Vagina (tissue), 2 donors: ENCODE measurements around the gene TMTC2. TPM values are rescaled to one million over a fixed set of nuclear protein-coding genes. Genes with fewer than 3 reads are reported as not detected.

Source experiments
- DNase-seq, 2 donors: peaks; one replicate each; pipeline ENCODE4 v3.0.0-alpha.2; 2017; ENCODE audit errors: extremely low spot score in 2 of 2
- H3K27ac ChIP-seq: fragments of 200-600 bp; sonication (generic); one replicate; pipeline ENCODE4 v1.5.1; 2019
- H3K27me3 ChIP-seq: fragments of 200-600 bp; sonication (generic); one replicate; pipeline ENCODE4 v1.5.1; 2019
- H3K36me3 ChIP-seq, 2 donors: fragments of 200-600 bp; sonication (generic); one replicate each; pipeline ENCODE4 v1.5.1; 2017 to 2019
- H3K4me1 ChIP-seq: fragments of 200-600 bp; sonication (generic); one replicate; pipeline ENCODE4 v1.5.1; 2019
- H3K4me3 ChIP-seq, 2 donors: fragments of 200-600 bp; sonication (generic); 1 replicate in 1 of 2; 2 replicates in 1 of 2; pipeline ENCODE4 v1.5.1; 2016 to 2019
- H3K9me3 ChIP-seq: fragments of 200-600 bp; sonication (generic); one replicate; pipeline ENCODE4 v1.5.1; 2019
- POLR2A ChIP-seq, 2 donors: fragments of 450-650 bp; IDR thresholded peaks; one replicate each; pipeline ENCODE4 v1.6.1; 2017; ENCODE audit warnings: antibody characterized with exemption in 2 of 2, mild to moderate bottlenecking in 2 of 2, moderate library complexity in 2 of 2
- POLR2AphosphoS5 ChIP-seq, 2 donors: sonication (generic); formaldehyde crosslinking; IDR thresholded peaks; one replicate each; pipeline ENCODE4 v1.9.0; 2017; ENCODE audit warnings: antibody characterized with exemption in 2 of 2, mild to moderate bottlenecking in 2 of 2, low read depth in 1 of 2; ENCODE audit not compliant: insufficient read depth in 1 of 2
- intact Hi-C: fragments of 100-400 bp; cut with DNase I; formaldehyde crosslinking; loops from one replicate; pipeline ENCODE4 v1.15.1; 2023
- total RNA-seq: library from RNA; depleted of rRNA; stranded (reverse); fragments of >200 nt; gene quantifications from one replicate; pipeline ENCODE4 v1.2.3, GENCODE V29; 2016
- TF ChIP-seq, protein P1 (sequence below), 3 experiments: fragments of 450-650 bp in 2 of 3; fragments of 200-600 bp in 1 of 3; sonication (generic) in 1 of 3; IDR thresholded peaks; one replicate each; pipeline ENCODE4 v1.5.1; 2017 to 2019; ENCODE audit warnings: antibody characterized with exemption in 3 of 3, mild to moderate bottlenecking in 2 of 3, moderate library complexity in 2 of 3

The TMTC2 gene
- total RNA-seq, 1 donor from 2014 or later = 15.5 TPM

DNA sequence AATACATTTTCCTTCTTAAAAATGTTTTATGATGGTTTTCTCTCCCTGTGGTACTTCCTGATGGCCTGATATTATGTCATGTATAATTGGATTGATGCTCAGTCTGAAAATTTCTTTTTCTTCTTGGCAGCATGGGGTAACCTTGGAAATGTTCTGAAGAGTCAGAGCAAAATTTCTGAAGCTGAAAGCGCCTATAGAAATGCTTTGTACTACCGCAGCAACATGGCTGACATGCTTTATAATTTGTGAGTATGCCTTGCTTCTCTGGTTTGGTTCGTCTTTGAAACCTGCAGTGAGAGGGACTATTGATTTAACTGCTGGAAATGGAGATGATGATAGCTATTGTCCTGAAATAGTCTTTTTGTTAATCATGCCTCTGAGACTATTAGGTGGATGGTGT is 243.6 kb downstream of the TMTC2 start:
- intact Hi-C loops = no loop called here
- H3K27ac ChIP-seq = no peak overlapping the region

DNA sequence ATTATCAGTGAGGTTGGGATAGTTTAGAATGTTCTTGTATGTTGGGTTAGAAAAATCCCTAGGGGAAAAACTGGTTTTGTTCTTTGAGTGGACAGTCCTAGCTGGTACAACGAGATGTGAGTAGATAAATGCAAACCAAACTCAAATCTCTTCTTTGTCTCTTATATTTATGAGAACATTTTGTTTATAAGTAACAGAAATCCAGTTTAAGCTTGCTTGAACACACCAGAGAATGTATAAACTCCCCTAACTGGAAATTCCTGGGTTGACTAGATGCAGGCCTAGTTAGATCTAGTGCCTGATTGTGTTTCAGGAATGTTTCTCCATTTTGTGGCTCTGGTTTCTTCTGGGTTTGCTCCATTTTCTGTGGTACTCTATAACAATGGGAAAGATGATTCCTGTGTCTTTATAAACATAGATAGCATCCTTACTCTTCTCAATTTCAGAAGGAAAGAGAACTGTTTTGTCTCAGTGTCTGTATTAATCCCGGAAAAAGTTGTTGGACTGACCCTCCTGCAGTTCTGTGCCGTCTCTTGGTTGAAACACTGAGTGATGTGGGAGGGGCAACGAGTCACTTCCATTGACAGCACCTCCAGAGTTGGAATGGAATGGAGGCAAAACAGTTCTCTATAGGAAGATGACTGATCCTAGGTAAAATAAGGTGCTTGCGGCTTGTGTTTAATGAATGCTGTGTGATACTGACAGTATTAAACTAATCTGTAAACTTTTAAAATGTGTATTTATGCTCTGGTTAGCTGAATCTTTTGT is 244.8 kb downstream of the TMTC2 start:
- Histone ChIP-seq H3K4me1 (no peaks in the 10 kb centered on the region), H3K9me3 (no peaks in the 10 kb centered on the region), H3K27ac (no peak overlapping the region), H3K36me3 (no peaks in the 10 kb centered on the region), H3K27me3 (no peaks in the 10 kb centered on the region), H3K4me3 (no peak overlapping the region)
- no peak for DNase-seq
- intact Hi-C loops = no loop called here
- TF ChIP-seq POLR2A (IDR thresholded peaks at IDR 0.05) (no peak), POLR2AphosphoS5 (IDR thresholded peaks at IDR 0.05; ENCODE audit: insufficient read depth in 1 of 2, low read depth in 1 of 2) (peak in 1 of 2 donors; percentile 49)
- TF ChIP-seq, protein P1, sequence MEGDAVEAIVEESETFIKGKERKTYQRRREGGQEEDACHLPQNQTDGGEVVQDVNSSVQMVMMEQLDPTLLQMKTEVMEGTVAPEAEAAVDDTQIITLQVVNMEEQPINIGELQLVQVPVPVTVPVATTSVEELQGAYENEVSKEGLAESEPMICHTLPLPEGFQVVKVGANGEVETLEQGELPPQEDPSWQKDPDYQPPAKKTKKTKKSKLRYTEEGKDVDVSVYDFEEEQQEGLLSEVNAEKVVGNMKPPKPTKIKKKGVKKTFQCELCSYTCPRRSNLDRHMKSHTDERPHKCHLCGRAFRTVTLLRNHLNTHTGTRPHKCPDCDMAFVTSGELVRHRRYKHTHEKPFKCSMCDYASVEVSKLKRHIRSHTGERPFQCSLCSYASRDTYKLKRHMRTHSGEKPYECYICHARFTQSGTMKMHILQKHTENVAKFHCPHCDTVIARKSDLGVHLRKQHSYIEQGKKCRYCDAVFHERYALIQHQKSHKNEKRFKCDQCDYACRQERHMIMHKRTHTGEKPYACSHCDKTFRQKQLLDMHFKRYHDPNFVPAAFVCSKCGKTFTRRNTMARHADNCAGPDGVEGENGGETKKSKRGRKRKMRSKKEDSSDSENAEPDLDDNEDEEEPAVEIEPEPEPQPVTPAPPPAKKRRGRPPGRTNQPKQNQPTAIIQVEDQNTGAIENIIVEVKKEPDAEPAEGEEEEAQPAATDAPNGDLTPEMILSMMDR (IDR thresholded peaks at IDR 0.05) = no peak

More for the DNA sequence above, 243.6 kb downstream of the TMTC2 start:
- TF ChIP-seq POLR2AphosphoS5 (IDR thresholded peaks at IDR 0.05; ENCODE audit: insufficient read depth in 1 of 2, low read depth in 1 of 2) = no peak
- TF ChIP-seq POLR2A (IDR thresholded peaks at IDR 0.05) = no peak
- TF ChIP-seq, protein P1 (IDR thresholded peaks at IDR 0.05) = no peak
- Histone ChIP-seq H3K4me1 (no peaks in the 10 kb centered on the region), H3K27me3 (no peaks in the 10 kb centered on the region), H3K9me3 (no peaks in the 10 kb centered on the region), H3K4me3 (no peak overlapping the region), H3K36me3 (no peaks in the 10 kb centered on the region)
- no peak for DNase-seq

DNA sequence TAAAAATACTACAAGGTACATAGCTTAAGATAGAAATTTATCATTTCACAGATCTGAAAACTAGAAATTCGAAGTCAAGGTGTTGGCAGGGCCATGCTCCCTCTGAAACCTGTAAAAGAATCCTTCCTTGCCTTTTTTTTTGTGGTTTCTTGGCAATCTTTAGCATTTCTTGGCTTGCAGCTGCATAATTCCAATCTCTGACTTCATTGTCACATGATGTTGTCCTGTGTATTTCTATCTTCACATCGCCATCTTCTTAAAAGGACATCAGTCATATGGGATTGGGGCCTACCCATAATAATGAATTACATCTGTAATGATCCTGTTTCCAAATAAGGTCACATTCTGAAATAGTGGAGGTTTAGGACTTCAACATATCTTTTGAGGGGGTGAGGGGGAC is 250.4 kb downstream of the TMTC2 start:
- Histone ChIP-seq H3K36me3 (no peaks in the 10 kb centered on the region), H3K4me1 (no peaks in the 10 kb centered on the region), H3K4me3 (no peak overlapping the region), H3K27ac (no peak overlapping the region), H3K9me3 (no peaks in the 10 kb centered on the region), H3K27me3 (no peaks in the 10 kb centered on the region)
- intact Hi-C loops = no loop called here
- TF ChIP-seq POLR2A (IDR thresholded peaks at IDR 0.05) (no peak), POLR2AphosphoS5 (IDR thresholded peaks at IDR 0.05; ENCODE audit: insufficient read depth in 1 of 2, low read depth in 1 of 2) (no peak)
- TF ChIP-seq, protein P1 (IDR thresholded peaks at IDR 0.05) = no peak
- DNase-seq = no peak

DNA sequence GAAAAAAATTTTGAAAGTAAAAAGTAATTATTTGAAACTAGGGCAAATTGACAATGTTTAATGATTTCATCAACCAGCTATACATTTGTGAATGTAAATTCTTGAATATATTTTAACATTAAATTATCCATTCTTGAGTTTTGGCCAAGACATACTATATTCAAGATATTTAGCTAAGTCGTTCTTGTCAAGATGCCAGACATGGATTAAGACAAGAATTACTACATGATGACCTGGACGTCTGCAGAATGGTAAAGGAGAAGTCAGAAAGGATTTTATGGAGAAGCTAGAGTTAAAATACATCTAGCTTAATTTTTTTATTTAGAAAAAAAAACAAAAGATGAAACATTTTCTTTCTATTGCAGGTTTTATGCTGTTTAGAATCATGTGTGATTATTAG is 255.8 kb downstream of the TMTC2 start:
- Histone ChIP-seq H3K27me3 (no peaks in the 10 kb centered on the region), H3K4me1 (no peaks in the 10 kb centered on the region), H3K27ac (no peak overlapping the region), H3K4me3 (no peak overlapping the region), H3K9me3 (no peaks in the 10 kb centered on the region), H3K36me3 (no peaks in the 10 kb centered on the region)
- intact Hi-C loops = no loop called here
- DNase-seq = no peak
- TF ChIP-seq POLR2AphosphoS5 (IDR thresholded peaks at IDR 0.05; ENCODE audit: insufficient read depth in 1 of 2, low read depth in 1 of 2) (no peak), POLR2A (IDR thresholded peaks at IDR 0.05) (no peak)
- TF ChIP-seq, protein P1 (IDR thresholded peaks at IDR 0.05) = no peak

DNA sequence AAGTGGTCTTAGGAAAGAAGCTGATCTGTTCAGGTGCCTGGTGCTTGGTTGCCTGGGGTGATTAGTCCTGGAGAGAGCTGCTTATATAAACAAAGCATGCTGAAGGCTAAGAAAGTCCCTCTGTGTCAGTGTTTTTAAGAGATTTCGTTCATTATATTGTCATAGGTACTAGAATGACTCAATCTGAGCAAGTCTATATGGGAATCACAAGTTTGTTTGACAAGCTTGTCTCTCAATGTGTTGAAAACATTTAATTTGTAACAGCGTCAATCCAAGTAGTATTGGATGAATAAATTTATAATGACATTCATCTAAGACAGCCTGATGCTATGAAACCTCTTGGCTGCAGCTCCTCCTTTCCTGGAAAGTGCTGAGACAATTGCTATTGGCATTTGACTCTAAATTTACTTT is 256.3 kb downstream of the TMTC2 start:
- no peaks in the 10 kb centered on the region for H3K9me3 ChIP-seq
- no peak overlapping the region for H3K27ac ChIP-seq
- no peak for DNase-seq
- TF ChIP-seq POLR2A (IDR thresholded peaks at IDR 0.05) = no peak
- TF ChIP-seq POLR2AphosphoS5 (IDR thresholded peaks at IDR 0.05; ENCODE audit: insufficient read depth in 1 of 2, low read depth in 1 of 2) = no peak
- no peaks in the 10 kb centered on the region for H3K27me3 ChIP-seq
- H3K36me3 ChIP-seq = no peaks in the 10 kb centered on the region
- intact Hi-C loops = no loop called here
- no peaks in the 10 kb centered on the region for H3K4me1 ChIP-seq
- H3K4me3 ChIP-seq = no peak overlapping the region
